HepG2 (cell line): ENCODE data around the gene MRPS11. TPM values are rescaled to one million over a fixed set of nuclear protein-coding genes. Genes with fewer than 3 reads are reported as not detected.
A peak's percentile ranks its signal among the peaks of the same experiment; 100 is the strongest.

Experiments used
- CBX5 ChIP-seq: sonication (generic); formaldehyde crosslinking; IDR thresholded peaks from 2 replicates; pipeline ENCODE4 v1.4.0; 2020; ENCODE audit warnings: missing genetic modification reagents, borderline replicate concordance
- EP300 ChIP-seq, 3 experiments: sonication (generic) in 1 of 3; formaldehyde crosslinking in 1 of 3; IDR thresholded peaks; 2 replicates each; pipeline versions ENCODE4 v1.5.1 to v1.6.1; 2011 to 2020; ENCODE audit warnings: low read depth in 2 of 3, low read length in 2 of 3, borderline replicate concordance in 1 of 3, improper control_type of control experiment in 1 of 3, mild to moderate bottlenecking in 1 of 3, missing genetic modification reagents in 1 of 3, moderate library complexity in 1 of 3
- ERF ChIP-seq: IDR thresholded peaks from 2 replicates; pipeline ENCODE4 v1.6.1; 2018; ENCODE audit warnings: missing biosample characterization, missing genetic modification reagents
- FOXP1 ChIP-seq, 2 experiments: fragments of 450-650 bp in 1 of 2; IDR thresholded peaks; 2 replicates each; pipeline ENCODE4 v1.6.1; 2017 to 2018; ENCODE audit warnings: antibody characterized with exemption in 1 of 2
- HIVEP1 ChIP-seq: sonication (generic); formaldehyde crosslinking; IDR thresholded peaks from 2 replicates; pipeline ENCODE4 v1.4.0; 2020; ENCODE audit warnings: mild to moderate bottlenecking, missing genetic modification reagents
- KMT2A ChIP-seq: sonication (generic); formaldehyde crosslinking; IDR thresholded peaks from 2 replicates; pipeline ENCODE4 v1.4.0; 2020; ENCODE audit warnings: missing genetic modification reagents
- MEIS1 ChIP-seq: sonication (generic); formaldehyde crosslinking; IDR thresholded peaks from 2 replicates; pipeline ENCODE4 v1.9.0; 2021; ENCODE audit warnings: mild to moderate bottlenecking, missing genetic modification reagents, moderate library complexity, borderline replicate concordance
- MTF1 ChIP-seq: sonication (generic); formaldehyde crosslinking; IDR thresholded peaks from 2 replicates; pipeline ENCODE4 v1.5.0; 2020; ENCODE audit warnings: missing genetic modification reagents
- NCOA5 ChIP-seq: sonication (generic); formaldehyde crosslinking; IDR thresholded peaks from 2 replicates; pipeline ENCODE4 v1.4.0; 2020; ENCODE audit warnings: missing genetic modification reagents
- NFE2 ChIP-seq: sonication (generic); formaldehyde crosslinking; IDR thresholded peaks from 2 replicates; pipeline ENCODE4 v1.4.0; 2020; ENCODE audit warnings: missing genetic modification reagents
- PLRG1 ChIP-seq: fragments of 450-650 bp; conservative IDR thresholded peaks from 2 replicates; pipeline ENCODE4 v1.6.1; 2016
- RFXAP ChIP-seq: sonication (generic); formaldehyde crosslinking; IDR thresholded peaks from 2 replicates; pipeline ENCODE4 v1.4.0; 2020; ENCODE audit warnings: missing genetic modification reagents, borderline replicate concordance
- SIN3A ChIP-seq: IDR thresholded peaks from 2 replicates; pipeline ENCODE4 v1.6.1; 2011; ENCODE audit warnings: low read depth, mild to moderate bottlenecking, control low read depth, low read length, borderline replicate concordance
- TBX2 ChIP-seq: sonication (generic); formaldehyde crosslinking; IDR thresholded peaks from 2 replicates; pipeline ENCODE4 v1.5.0; 2020; ENCODE audit warnings: missing genetic modification reagents, mild to moderate bottlenecking, borderline replicate concordance
- ZNF720 ChIP-seq: sonication (generic); formaldehyde crosslinking; IDR thresholded peaks from 2 replicates; pipeline ENCODE4 v1.4.0; 2020; ENCODE audit warnings: missing genetic modification reagents
- ZSCAN21 ChIP-seq: sonication (generic); formaldehyde crosslinking; IDR thresholded peaks from 2 replicates; pipeline ENCODE4 v1.8.0; 2022; ENCODE audit warnings: mild to moderate bottlenecking, missing genetic modification reagents, moderate library complexity, borderline replicate concordance
- polyA plus RNA-seq, 8 experiments: library from polyadenylated mRNA; depleted of rRNA in 3 of 8; stranded (reverse) in 7 of 8; unstranded in 1 of 8; fragments of >200 nt; fragmentation: Illumina TruSeq in 4 of 8; extraction: Trizol in 4 of 8; gene quantifications; 2 replicates each; pipeline versions ENCODE4 v1.2.1 to v1.2.3, GENCODE V29; 2011 to 2016; ENCODE audit warnings: low read depth in 4 of 8, missing spikeins in 1 of 8, mixed read lengths in 1 of 8; ENCODE audit not compliant: insufficient read depth in 1 of 8
- total RNA-seq, 5 experiments: library from RNA; depleted of rRNA; stranded (reverse); fragments of >200 nt; fragmentation: Illumina TruSeq; extraction: Trizol; gene quantifications; 2 replicates each; pipeline ENCODE4 v1.2.3, GENCODE V29; 2016; ENCODE audit warnings: low read depth in 1 of 5
- TF ChIP-seq, protein P1 (sequence below): sonication (generic); formaldehyde crosslinking; IDR thresholded peaks from 2 replicates; pipeline ENCODE4 v1.9.0; 2021; ENCODE audit warnings: missing genetic modification reagents, borderline replicate concordance
- TF ChIP-seq, protein P2 (sequence below): IDR thresholded peaks from 2 replicates; pipeline ENCODE4 v1.6.1; 2016
- TF ChIP-seq, protein P3 (sequence below): sonication (generic); formaldehyde crosslinking; IDR thresholded peaks from 2 replicates; pipeline ENCODE4 v1.8.0; 2022; ENCODE audit warnings: mild to moderate bottlenecking, missing genetic modification reagents, moderate library complexity
- TF ChIP-seq, protein P4 (sequence below): IDR thresholded peaks from 2 replicates; pipeline ENCODE4 v1.6.1; 2016; ENCODE audit warnings: low read depth, borderline replicate concordance
- TF ChIP-seq, protein P5 (sequence below): sonication (generic); formaldehyde crosslinking; IDR thresholded peaks from 2 replicates; pipeline ENCODE4 v1.5.1; 2020; ENCODE audit warnings: missing genetic modification reagents, mild to moderate bottlenecking, borderline replicate concordance

Gene MRPS11
- total and polyA plus RNA-seq, 2 of the 13 experiments (the other 11 are each of a cell fraction or from before 2014, with no cell fraction given), result 50.1 to 72.7 TPM

DNA sequence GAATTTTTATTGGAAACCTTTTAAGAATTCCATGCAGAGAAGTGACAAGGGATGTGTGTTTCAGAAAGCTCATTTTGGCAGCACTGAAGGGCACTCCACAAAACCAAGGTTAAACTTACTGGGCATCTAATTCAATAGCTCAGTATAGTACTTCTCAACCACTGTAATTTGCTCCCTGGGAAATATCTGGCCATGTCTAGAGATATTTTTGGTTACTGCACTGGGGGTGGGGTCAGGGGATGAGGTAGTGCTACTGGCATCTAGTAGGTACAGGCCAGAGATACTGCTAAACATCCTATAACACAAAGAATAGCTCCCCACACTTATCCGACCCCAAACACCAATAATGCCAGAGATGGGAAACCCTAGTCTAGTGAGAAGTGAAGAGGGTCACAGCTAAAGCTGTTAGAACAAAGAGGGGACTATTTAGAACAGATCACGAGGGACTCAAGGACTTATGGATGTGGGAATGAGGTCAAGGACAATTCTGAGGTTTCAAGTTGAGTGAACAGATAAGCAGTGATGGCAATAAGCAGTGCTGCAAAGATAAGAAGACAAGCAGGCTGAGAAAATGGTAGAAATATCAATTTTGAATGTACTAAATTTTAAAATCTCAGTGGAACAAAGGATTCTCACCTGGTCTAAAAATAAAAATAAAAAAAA lies 3.5 kb upstream of the MRPS11 start (continued):
- TF ChIP-seq, protein P1, sequence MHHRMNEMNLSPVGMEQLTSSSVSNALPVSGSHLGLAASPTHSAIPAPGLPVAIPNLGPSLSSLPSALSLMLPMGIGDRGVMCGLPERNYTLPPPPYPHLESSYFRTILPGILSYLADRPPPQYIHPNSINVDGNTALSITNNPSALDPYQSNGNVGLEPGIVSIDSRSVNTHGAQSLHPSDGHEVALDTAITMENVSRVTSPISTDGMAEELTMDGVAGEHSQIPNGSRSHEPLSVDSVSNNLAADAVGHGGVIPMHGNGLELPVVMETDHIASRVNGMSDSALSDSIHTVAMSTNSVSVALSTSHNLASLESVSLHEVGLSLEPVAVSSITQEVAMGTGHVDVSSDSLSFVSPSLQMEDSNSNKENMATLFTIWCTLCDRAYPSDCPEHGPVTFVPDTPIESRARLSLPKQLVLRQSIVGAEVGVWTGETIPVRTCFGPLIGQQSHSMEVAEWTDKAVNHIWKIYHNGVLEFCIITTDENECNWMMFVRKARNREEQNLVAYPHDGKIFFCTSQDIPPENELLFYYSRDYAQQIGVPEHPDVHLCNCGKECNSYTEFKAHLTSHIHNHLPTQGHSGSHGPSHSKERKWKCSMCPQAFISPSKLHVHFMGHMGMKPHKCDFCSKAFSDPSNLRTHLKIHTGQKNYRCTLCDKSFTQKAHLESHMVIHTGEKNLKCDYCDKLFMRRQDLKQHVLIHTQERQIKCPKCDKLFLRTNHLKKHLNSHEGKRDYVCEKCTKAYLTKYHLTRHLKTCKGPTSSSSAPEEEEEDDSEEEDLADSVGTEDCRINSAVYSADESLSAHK, result no peak
- TF ChIP-seq MEIS1 (CRISPR knock-in tag) (no peak), ZSCAN21 (no peak), NCOA5 (CRISPR knock-in tag) (no peak), MTF1 (CRISPR knock-in tag) (no peak), TBX2 (CRISPR knock-in tag) (no peak), EP300 (IDR thresholded peaks at IDR 0.05; ENCODE audit: low read depth in 2 of 2, low read length in 2 of 2) (peak in 1 of 2 experiments; percentile 56; a peak in 1 of 4 replicates), EP300 (CRISPR knock-in tag; IDR thresholded peaks at IDR 0.05; ENCODE audit: borderline replicate concordance) (no peak), KMT2A (no peak), FOXP1 (IDR thresholded peaks at IDR 0.05) (no peak), FOXP1 (CRISPR knock-in tag; IDR thresholded peaks at IDR 0.05) (no peak), RFXAP (CRISPR knock-in tag) (no peak), NFE2 (no peak), PLRG1 (no peak), SIN3A (no peak), ERF (no peak), CBX5 (CRISPR knock-in tag) (no peak), ZNF720 (CRISPR knock-in tag) (no peak), HIVEP1 (CRISPR knock-in tag) (no peak)
- TF ChIP-seq, protein P2, sequence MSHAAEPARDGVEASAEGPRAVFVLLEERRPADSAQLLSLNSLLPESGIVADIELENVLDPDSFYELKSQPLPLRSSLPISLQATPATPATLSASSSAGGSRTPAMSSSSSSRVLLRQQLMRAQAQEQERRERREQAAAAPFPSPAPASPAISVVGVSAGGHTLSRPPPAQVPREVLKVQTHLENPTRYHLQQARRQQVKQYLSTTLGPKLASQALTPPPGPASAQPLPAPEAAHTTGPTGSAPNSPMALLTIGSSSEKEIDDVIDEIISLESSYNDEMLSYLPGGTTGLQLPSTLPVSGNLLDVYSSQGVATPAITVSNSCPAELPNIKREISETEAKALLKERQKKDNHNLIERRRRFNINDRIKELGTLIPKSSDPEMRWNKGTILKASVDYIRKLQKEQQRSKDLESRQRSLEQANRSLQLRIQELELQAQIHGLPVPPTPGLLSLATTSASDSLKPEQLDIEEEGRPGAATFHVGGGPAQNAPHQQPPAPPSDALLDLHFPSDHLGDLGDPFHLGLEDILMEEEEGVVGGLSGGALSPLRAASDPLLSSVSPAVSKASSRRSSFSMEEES (CRISPR knock-in tag), result peak; percentile 82
- TF ChIP-seq, protein P3, sequence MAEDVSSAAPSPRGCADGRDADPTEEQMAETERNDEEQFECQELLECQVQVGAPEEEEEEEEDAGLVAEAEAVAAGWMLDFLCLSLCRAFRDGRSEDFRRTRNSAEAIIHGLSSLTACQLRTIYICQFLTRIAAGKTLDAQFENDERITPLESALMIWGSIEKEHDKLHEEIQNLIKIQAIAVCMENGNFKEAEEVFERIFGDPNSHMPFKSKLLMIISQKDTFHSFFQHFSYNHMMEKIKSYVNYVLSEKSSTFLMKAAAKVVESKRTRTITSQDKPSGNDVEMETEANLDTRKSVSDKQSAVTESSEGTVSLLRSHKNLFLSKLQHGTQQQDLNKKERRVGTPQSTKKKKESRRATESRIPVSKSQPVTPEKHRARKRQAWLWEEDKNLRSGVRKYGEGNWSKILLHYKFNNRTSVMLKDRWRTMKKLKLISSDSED (CRISPR knock-in tag), result no peak
- TF ChIP-seq, protein P4, sequence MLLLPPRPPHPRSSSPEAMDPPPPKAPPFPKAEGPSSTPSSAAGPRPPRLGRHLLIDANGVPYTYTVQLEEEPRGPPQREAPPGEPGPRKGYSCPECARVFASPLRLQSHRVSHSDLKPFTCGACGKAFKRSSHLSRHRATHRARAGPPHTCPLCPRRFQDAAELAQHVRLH (CRISPR knock-in tag), result no peak
- TF ChIP-seq, protein P5, sequence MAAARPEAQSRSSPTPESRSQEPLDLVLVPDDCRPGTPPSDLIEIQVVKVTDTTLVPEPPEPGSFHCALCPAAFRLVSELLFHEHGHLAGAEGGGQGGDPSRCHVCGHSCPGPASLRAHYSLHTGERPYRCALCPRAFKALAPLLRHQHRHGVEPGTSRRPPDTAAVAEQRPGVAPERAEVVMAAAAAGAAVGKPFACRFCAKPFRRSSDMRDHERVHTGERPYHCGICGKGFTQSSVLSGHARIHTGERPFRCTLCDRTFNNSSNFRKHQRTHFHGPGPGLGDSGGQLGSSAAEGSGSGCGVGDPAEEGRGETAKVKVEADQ, result no peak
